ENCODE data around the gene RALB.

Gene RALB

DNA sequence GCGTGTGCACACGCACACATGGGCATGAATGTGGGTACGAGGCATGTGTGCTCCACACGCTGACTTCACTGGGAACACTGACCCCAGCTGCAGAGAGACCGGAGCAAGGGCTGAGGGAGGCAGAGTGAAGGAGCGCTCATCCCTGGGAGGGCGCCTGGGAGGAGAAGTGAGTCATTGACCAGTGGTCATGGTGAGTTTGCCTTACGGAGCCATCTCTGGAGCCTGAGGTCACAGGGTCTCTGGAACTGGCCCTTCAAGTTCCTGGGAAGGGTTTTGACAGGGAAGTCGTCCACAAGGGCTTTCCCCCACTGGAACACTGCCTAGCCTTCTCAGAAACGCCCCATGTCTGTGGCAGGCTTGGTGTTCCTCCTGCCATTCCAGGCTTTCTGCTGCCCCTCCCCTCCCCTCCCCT lies 15.2 kb upstream of the RALB start:
- no peak overlapping the region for H3K4me3 ChIP-seq (ENCODE audit: low read depth, low read length)
- TF ChIP-seq, protein P1, sequence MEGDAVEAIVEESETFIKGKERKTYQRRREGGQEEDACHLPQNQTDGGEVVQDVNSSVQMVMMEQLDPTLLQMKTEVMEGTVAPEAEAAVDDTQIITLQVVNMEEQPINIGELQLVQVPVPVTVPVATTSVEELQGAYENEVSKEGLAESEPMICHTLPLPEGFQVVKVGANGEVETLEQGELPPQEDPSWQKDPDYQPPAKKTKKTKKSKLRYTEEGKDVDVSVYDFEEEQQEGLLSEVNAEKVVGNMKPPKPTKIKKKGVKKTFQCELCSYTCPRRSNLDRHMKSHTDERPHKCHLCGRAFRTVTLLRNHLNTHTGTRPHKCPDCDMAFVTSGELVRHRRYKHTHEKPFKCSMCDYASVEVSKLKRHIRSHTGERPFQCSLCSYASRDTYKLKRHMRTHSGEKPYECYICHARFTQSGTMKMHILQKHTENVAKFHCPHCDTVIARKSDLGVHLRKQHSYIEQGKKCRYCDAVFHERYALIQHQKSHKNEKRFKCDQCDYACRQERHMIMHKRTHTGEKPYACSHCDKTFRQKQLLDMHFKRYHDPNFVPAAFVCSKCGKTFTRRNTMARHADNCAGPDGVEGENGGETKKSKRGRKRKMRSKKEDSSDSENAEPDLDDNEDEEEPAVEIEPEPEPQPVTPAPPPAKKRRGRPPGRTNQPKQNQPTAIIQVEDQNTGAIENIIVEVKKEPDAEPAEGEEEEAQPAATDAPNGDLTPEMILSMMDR (IDR thresholded peaks at IDR 0.05; ENCODE audit: borderline replicate concordance, insufficient read depth, low read depth, low read length): no peak

DNA sequence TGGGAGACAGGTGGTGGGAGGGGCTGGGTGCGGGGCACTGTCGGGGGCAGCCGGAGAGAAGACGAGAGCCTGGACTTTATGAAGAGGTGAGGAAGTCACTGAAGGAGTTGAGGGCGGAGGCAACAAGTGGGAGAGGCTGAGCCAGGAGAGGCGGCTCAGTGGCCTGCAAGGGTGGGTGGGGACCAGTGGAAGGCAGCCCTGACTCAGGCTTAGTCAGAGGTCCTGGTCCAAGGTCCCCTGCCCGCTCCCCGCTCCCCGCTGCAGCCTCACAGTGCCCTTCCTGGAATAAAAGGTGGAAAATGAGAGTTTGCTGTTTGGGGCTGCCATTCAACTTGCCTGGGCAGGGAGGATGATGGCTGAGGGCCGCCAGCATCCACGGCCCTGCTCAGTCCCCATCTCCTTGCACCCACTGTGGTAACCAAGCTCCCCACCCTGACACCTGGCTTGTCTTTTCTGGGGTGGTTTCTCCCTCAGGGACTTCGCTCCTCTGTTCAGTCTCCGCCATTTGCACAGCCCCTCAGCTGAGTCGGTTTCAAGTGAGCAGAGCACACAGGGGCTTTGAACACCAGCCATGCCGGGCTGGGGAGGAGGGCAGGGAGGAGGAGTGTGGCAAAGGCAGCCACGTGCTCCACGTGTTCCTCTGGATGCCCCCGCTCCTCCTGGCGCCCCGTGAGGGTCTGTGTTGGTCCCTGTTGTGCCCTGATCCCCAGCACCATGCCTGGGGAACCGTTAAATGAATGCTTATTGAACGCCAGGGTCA lies 13.7 kb upstream of the RALB start:
- no peak overlapping the region for H3K4me3 ChIP-seq (ENCODE audit: low read depth, low read length)
- TF ChIP-seq, protein P1 (IDR thresholded peaks at IDR 0.05; ENCODE audit: borderline replicate concordance, insufficient read depth, low read depth, low read length): no peak

DNA sequence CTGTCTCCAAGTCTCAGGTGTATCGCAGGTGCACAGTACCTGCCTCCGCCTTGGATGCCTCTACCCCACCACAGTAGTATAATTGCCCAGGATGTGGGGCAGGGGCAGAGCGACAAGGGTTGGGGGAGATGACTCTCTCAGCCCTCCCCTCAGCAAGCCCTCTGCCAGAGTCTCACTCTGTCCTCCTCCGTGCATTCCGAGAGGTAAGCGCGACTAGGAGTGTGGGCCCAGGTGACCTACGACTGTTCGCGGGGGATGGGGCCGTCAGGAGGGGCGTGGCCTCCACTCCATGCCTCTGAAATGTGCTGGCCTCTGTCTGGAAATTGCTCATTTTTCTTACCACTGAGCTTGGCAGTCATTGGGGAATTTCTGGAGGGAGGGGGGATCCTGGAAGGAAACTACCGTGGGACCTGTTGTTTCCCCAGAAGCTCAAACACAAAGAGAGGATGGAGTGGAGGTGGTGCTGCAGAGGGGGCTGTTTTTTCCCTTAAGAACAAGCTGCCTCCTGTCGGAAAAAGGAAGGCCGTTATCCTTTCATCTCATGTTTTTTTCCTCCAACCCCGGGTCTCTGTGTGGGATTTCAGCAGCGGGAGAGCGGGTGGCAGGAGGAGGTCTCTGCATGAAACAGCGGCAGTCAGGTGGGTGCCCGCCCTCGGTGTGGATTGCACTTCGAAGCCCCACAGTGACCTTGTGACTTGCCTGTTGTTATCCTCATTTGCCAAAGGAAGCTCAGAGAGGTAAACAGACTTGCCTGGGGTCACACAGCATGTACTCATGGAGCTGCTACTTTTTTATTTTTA lies 13.0 kb upstream of the RALB start:
- no peak overlapping the region for H3K4me3 ChIP-seq (ENCODE audit: low read depth, low read length)
- TF ChIP-seq, protein P1 (IDR thresholded peaks at IDR 0.05; ENCODE audit: borderline replicate concordance, insufficient read depth, low read depth, low read length): no peak

DNA sequence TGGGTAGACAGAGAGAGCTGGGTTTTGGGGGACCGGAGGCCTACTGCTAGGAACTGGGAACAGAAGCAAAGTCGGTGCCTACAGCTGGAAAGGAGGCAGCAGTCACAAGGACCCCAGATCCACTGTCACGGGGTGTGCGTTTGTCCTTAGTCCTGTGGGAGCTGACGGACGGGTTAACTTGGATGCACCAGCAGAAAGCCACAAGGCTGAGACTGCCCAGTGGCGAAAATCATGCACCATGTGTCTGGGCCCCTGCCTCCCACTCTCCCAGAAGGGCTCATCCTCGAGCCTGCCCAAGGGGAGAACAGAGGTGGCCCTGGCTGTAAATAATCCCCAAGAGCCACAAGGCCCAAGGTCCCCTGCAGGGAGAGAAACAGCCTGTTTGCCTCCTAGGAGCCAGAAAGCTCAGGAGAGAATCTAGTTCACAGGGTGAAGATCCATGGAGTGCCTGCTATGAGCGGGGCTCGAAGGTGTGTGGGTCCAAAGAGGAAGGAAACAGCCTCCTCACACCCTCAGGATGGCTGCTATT lies 11.7 kb upstream of the RALB start:
- TF ChIP-seq, protein P1 (IDR thresholded peaks at IDR 0.05; ENCODE audit: borderline replicate concordance, insufficient read depth, low read depth, low read length): no peak
- no peak overlapping the region for H3K4me3 ChIP-seq (ENCODE audit: low read depth, low read length)

DNA sequence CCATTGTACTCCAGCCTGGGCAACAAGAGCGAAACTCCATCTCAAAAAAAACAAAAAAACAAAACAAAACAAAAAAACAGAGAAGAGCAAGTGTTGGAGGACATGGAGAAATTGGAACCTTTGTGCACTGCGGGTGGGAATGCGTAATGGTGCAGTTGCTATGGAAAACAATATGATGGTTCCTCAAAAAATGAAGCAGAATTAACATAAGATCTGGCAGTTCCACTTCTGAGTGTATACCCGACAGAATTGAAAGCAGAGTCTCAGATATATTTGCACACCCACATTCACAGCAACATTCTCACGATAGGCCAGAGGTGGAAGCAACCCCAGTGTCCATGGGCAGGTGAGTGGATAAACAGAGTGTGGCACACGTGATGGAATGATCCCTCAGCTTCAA lies 11.0 kb upstream of the RALB start:
- H3K4me3 ChIP-seq (ENCODE audit: low read depth, low read length): no peak overlapping the region
- TF ChIP-seq, protein P1 (IDR thresholded peaks at IDR 0.05; ENCODE audit: borderline replicate concordance, insufficient read depth, low read depth, low read length): no peak

DNA sequence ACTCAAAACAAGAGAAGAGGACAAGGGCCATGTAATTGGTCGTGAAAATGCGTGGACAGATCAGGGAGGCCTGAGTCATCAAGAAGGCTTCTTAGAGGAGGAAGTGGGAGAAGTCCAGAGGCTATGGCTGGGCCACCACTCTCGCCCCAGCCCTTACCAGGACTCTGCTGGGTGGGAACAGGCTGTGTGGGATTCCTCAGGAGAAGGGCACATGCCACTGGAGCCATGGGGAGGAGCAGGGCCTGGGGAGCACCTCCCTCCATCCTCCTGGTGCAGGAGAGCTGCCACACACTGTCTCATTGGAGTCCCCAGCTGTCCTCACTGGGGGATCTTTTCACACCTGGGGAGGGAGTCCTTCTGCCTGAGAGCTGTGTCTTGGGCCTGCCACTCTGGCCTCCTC lies 9.4 kb upstream of the RALB start:
- TF ChIP-seq, protein P1 (IDR thresholded peaks at IDR 0.05; ENCODE audit: borderline replicate concordance, insufficient read depth, low read depth, low read length): no peak
- no peak overlapping the region for H3K4me3 ChIP-seq (ENCODE audit: low read depth, low read length)

Data from GM12875 (cell line).